Activated CD8-positive, alpha-beta memory T cell treated with anti-CD3 and anti-CD28 coated beads, Interleukin-2, amount 10 ng/mL, durations not matched to agents 7 days and 5 days (primary cell): ENCODE measurements around the gene C1GALT1C1L. TPM values are rescaled to one million over a fixed set of nuclear protein-coding genes. Genes with fewer than 3 reads are reported as not detected.
"Not testable (repeated sequence)": the region's sequence is repeated elsewhere in the genome, so short reads cannot be mapped to it uniquely, and the experiment has no call there.

Experiments used
- ATAC-seq: fragments of 150-1000 bp; cut with Tn5 transposase; one replicate; pipeline ENCODE4 v1.10.0; 2021; ENCODE audit warnings: moderate library complexity
- CTCF ChIA-PET: fragments of 350-600 bp; sonication (Branson Sonifier 250); formaldehyde crosslinking; loops from one replicate; lab custom pipeline; 2021; ENCODE audit warnings: antibody characterized with exemption; lab: Charles Lee
- DNase-seq: peaks from one replicate; pipeline ENCODE4 v3.0.0-alpha.2; 2020
- H3K27ac Mint-ChIP-seq: one replicate; pipeline ENCODE4 v1.8.0; 2021; ENCODE audit warnings: mild to moderate bottlenecking, mixed read lengths
- H3K27me3 Mint-ChIP-seq: one replicate; pipeline ENCODE4 v1.8.0; 2021; ENCODE audit warnings: mixed read lengths
- H3K36me3 Mint-ChIP-seq: one replicate; pipeline ENCODE4 v1.8.0; 2021; ENCODE audit warnings: mild to moderate bottlenecking, mixed read lengths
- H3K4me1 Mint-ChIP-seq: one replicate; pipeline ENCODE4 v1.8.0; 2021; ENCODE audit warnings: mixed read lengths
- H3K4me3 Mint-ChIP-seq: one replicate; pipeline ENCODE4 v1.8.0; 2021; ENCODE audit warnings: mild to moderate bottlenecking, moderate library complexity, mixed read lengths
- H3K9me3 Mint-ChIP-seq: one replicate; pipeline ENCODE4 v1.8.0; 2022; ENCODE audit warnings: low read depth, mixed read lengths
- total RNA-seq, 2 experiments: library from RNA; stranded (reverse); gene quantifications; one replicate each; pipeline ENCODE4 v1.2.3, GENCODE V29; 2021

Gene C1GALT1C1L
- total RNA-seq, 2 experiments from 2014 or later, result 0.19 TPM; not detected in 1

- CTCF ChIA-PET, result no interaction called here
- peaks cover 26% of the 10 kb centered on the region for H3K27me3 Mint-ChIP-seq
- no peak for ATAC-seq
Measured at GRCh38 chr2:43699761-43700160, 23.5 kb upstream of the C1GALT1C1L start.

GRCh38 chr2:43698140-43698539, 21.9 kb upstream of the C1GALT1C1L start:
- not testable (repeated sequence) for H3K4me3 Mint-ChIP-seq, H3K4me1 Mint-ChIP-seq, ATAC-seq, H3K27ac Mint-ChIP-seq, DNase-seq, H3K9me3 Mint-ChIP-seq, H3K36me3 Mint-ChIP-seq
- CTCF ChIA-PET, result interaction anchor here (0.6 kb wide), 1 partner anchor 308 kb away, joined by 3 read pairs; no protein-coding TSS in a partner anchor
- H3K27me3 Mint-ChIP-seq, result peaks cover 19% of the 10 kb centered on the region

More at GRCh38 chr2:43699761-43700160, 23.5 kb upstream of the C1GALT1C1L start:
- H3K4me3 Mint-ChIP-seq, result no peak overlapping the region
- no peaks in the 10 kb centered on the region for H3K4me1 Mint-ChIP-seq
- no peak overlapping the region for H3K27ac Mint-ChIP-seq
- no peaks in the 10 kb centered on the region for H3K36me3 Mint-ChIP-seq
- DNase-seq, result no peak
- no peaks in the 10 kb centered on the region for H3K9me3 Mint-ChIP-seq

- Mint-ChIP-seq H3K27me3 (peaks cover 25% of the 10 kb centered on the region), H3K9me3 (no peaks in the 10 kb centered on the region), H3K4me3 (no peak overlapping the region), H3K4me1 (no peaks in the 10 kb centered on the region), H3K27ac (no peak overlapping the region), H3K36me3 (no peaks in the 10 kb centered on the region)
- DNase-seq (no peak), ATAC-seq (no peak)
- CTCF ChIA-PET, result no interaction called here
Measured at GRCh38 chr2:43692428-43692994, 16.3 kb upstream of the C1GALT1C1L start.

GRCh38 chr2:43689999-43690398, 13.8 kb upstream of the C1GALT1C1L start:
- no peak for ATAC-seq

GRCh38 chr2:43685357-43685756, 9.1 kb upstream of the C1GALT1C1L start:
- Mint-ChIP-seq H3K27me3 (peaks cover 28% of the 10 kb centered on the region), H3K27ac (no peak overlapping the region), H3K9me3 (no peaks in the 10 kb centered on the region), H3K4me3 (no peak overlapping the region), H3K36me3 (no peaks in the 10 kb centered on the region), H3K4me1 (no peaks in the 10 kb centered on the region)
- no peak for ATAC-seq
- no peak for DNase-seq
- CTCF ChIA-PET, result no interaction called here

More at GRCh38 chr2:43689999-43690398, 13.8 kb upstream of the C1GALT1C1L start:
- DNase-seq, result no peak
- Mint-ChIP-seq H3K36me3 (no peaks in the 10 kb centered on the region), H3K9me3 (no peaks in the 10 kb centered on the region), H3K4me1 (no peaks in the 10 kb centered on the region), H3K4me3 (no peak overlapping the region), H3K27me3 (peaks cover 26% of the 10 kb centered on the region), H3K27ac (no peak overlapping the region)
- CTCF ChIA-PET, result no interaction called here

GRCh38 chr2:43677783-43678182, 1.6 kb upstream of the C1GALT1C1L start:
- DNase-seq, H3K27ac Mint-ChIP-seq, H3K4me3 Mint-ChIP-seq, H3K4me1 Mint-ChIP-seq, ATAC-seq, CTCF ChIA-PET, H3K36me3 Mint-ChIP-seq, H3K9me3 Mint-ChIP-seq: not testable (repeated sequence)
- H3K27me3 Mint-ChIP-seq, result peaks cover 26% of the 10 kb centered on the region

- no peaks in the 10 kb centered on the region for H3K36me3 Mint-ChIP-seq
Measured at GRCh38 chr2:43675646-43676321, 445 bp downstream of the C1GALT1C1L start.

GRCh38 chr2:43657241-43657640, 19.0 kb downstream of the C1GALT1C1L start:
- ATAC-seq, result no peak
- peaks cover 16% of the 10 kb centered on the region for H3K27me3 Mint-ChIP-seq
- no peaks in the 10 kb centered on the region for H3K4me1 Mint-ChIP-seq
- no peak for DNase-seq
- CTCF ChIA-PET, result no interaction called here
- no peak overlapping the region for H3K27ac Mint-ChIP-seq
- H3K4me3 Mint-ChIP-seq, result no peak overlapping the region
- no peaks in the 10 kb centered on the region for H3K9me3 Mint-ChIP-seq
- no peaks in the 10 kb centered on the region for H3K36me3 Mint-ChIP-seq

More at GRCh38 chr2:43675646-43676321, 445 bp downstream of the C1GALT1C1L start:
- Mint-ChIP-seq H3K4me1 (peaks cover 1% of the 10 kb centered on the region), H3K9me3 (peaks cover 6% of the 10 kb centered on the region), H3K4me3 (peak overlapping the region; percentile 51), H3K27me3 (peaks cover 31% of the 10 kb centered on the region), H3K27ac (no peak overlapping the region)
- no peak for DNase-seq
- ATAC-seq, result no peak
- CTCF ChIA-PET, result no interaction called here

- Mint-ChIP-seq H3K9me3 (no peaks in the 10 kb centered on the region), H3K27ac (no peak overlapping the region), H3K27me3 (peaks cover 29% of the 10 kb centered on the region), H3K36me3 (no peaks in the 10 kb centered on the region), H3K4me3 (no peak overlapping the region), H3K4me1 (no peaks in the 10 kb centered on the region)
- CTCF ChIA-PET, result interaction anchor here (0.6 kb wide), 1 partner anchor 1132 kb away, joined by 3 read pairs; no protein-coding TSS in a partner anchor
- DNase-seq (no peak), ATAC-seq (no peak)
Measured at GRCh38 chr2:43653506-43653905, 22.7 kb downstream of the C1GALT1C1L start.

GRCh38 chr2:43648994-43649701, 27.1 kb downstream of the C1GALT1C1L start:
- ATAC-seq, result no peak
- DNase-seq, result no peak
- peaks cover 44% of the 10 kb centered on the region for H3K27me3 Mint-ChIP-seq
- H3K27ac Mint-ChIP-seq, result no peak overlapping the region
- H3K9me3 Mint-ChIP-seq, result no peaks in the 10 kb centered on the region
- CTCF ChIA-PET, result no interaction called here
- H3K4me1 Mint-ChIP-seq, result no peaks in the 10 kb centered on the region
- no peaks in the 10 kb centered on the region for H3K36me3 Mint-ChIP-seq
- no peak overlapping the region for H3K4me3 Mint-ChIP-seq

- peaks cover 2% of the 10 kb centered on the region for H3K36me3 Mint-ChIP-seq
- no peak for ATAC-seq
- H3K27ac Mint-ChIP-seq, result no peak overlapping the region
- no peak overlapping the region for H3K4me3 Mint-ChIP-seq
- H3K27me3 Mint-ChIP-seq, result peaks cover 22% of the 10 kb centered on the region
- H3K9me3 Mint-ChIP-seq, result no peaks in the 10 kb centered on the region
- no peaks in the 10 kb centered on the region for H3K4me1 Mint-ChIP-seq
- DNase-seq, result no peak
- CTCF ChIA-PET, result no interaction called here
Measured at GRCh38 chr2:43643680-43644079, 32.5 kb downstream of the C1GALT1C1L start.

GRCh38 chr2:43642363-43642762, 33.9 kb downstream of the C1GALT1C1L start:
- Mint-ChIP-seq H3K36me3 (peaks cover 2% of the 10 kb centered on the region), H3K27ac (no peak overlapping the region), H3K4me3 (no peak overlapping the region), H3K9me3 (no peaks in the 10 kb centered on the region), H3K27me3 (peaks cover 23% of the 10 kb centered on the region), H3K4me1 (peaks cover 6% of the 10 kb centered on the region)
- CTCF ChIA-PET, result no interaction called here
- no peak for ATAC-seq
- DNase-seq, result no peak

GRCh38 chr2:43637030-43637803, 39.0 kb downstream of the C1GALT1C1L start, which contains the start of gene PLEKHH2:
Gene PLEKHH2 (plus strand): TSS chr2:43637260. CDS start chr2:43644674, 7,414 bp downstream.
- Mint-ChIP-seq H3K27ac (peak within 1 kb of the TSS; percentile 66), H3K9me3 (no peaks in the 10 kb centered on the region), H3K4me1 (peaks cover 15% of the 10 kb centered on the region), H3K36me3 (peaks cover 2% of the 10 kb centered on the region), H3K4me3 (peak within 1 kb of the TSS; percentile 80), H3K27me3 (peaks cover 48% of the 10 kb centered on the region)
- CTCF ChIA-PET, result interaction anchor here (0.8 to 1.0 kb wide), 5 partner anchors 19 to 140 kb away, joined by 3 to 4 read pairs (median 3); no protein-coding TSS in a partner anchor
- peak; percentile 100 for ATAC-seq
- DNase-seq, result peak; percentile 91
